HEK293 (cell line): Measurements from ENCODE around the gene VHLL.

Experiments used
- CTCF ChIA-PET: fragments of 350-600 bp; formaldehyde crosslinking; extraction: SDS; loops from one replicate; lab custom pipeline; 2021; ENCODE audit warnings: antibody characterized with exemption; lab: Yijun Ruan, JAX
- POLR2A ChIA-PET: fragments of 300-600 bp; formaldehyde crosslinking; extraction: SDS; loops from one replicate; lab custom pipeline; 2020; ENCODE audit warnings: antibody characterized with exemption, inconsistent platforms; lab: Yijun Ruan, JAX
- H3K27ac ChIP-seq: fragments of 200-500 bp; sonication (Bioruptor generic); 2 replicates; pipeline ENCODE4 v1.5.1; 2014; ENCODE audit warnings: low read depth, low read length, control low read depth, inconsistent platforms; ENCODE audit errors: extremely low read depth
- H3K36me3 ChIP-seq, 2 experiments: fragments of 200-500 bp in 1 of 2; sonication (Bioruptor generic) in 1 of 2; 1 replicate in 1 of 2; 2 replicates in 1 of 2; pipeline ENCODE4 v1.5.1; 2014 to 2017; ENCODE audit warnings: inconsistent platforms in 2 of 2, low read length in 2 of 2; ENCODE audit not compliant: control insufficient read depth in 2 of 2, insufficient read depth in 1 of 2
- H3K4me1 ChIP-seq: fragments of 200-500 bp; sonication (Bioruptor generic); 2 replicates; pipeline ENCODE4 v1.5.1; 2014; ENCODE audit warnings: mild to moderate bottlenecking, low read length, inconsistent platforms; ENCODE audit not compliant: control insufficient read depth, insufficient read depth
- H3K4me3 ChIP-seq: 2 replicates; pipeline ENCODE4 v1.5.1; 2011; ENCODE audit warnings: low read depth, mild to moderate bottlenecking, control low read depth, low read length, moderate library complexity
- H3K9me3 ChIP-seq: fragments of 200-500 bp; sonication (Bioruptor generic); 2 replicates; pipeline ENCODE4 v1.5.1; 2014; ENCODE audit warnings: low read depth, low read length, inconsistent platforms; ENCODE audit not compliant: control insufficient read depth, insufficient read depth
- GFI1B ChIP-seq: fragments of 450-650 bp; formaldehyde crosslinking; IDR thresholded peaks from 2 replicates; pipeline ENCODE4 v1.5.1; 2016; ENCODE audit warnings: missing biosample characterization, missing genetic modification characterization
- KLF10 ChIP-seq: fragments of 450-650 bp; IDR thresholded peaks from 2 replicates; pipeline ENCODE4 v1.5.1; 2018; ENCODE audit warnings: missing biosample characterization, mild to moderate bottlenecking, missing genetic modification characterization
- MEIS1 ChIP-seq: sonication (generic); formaldehyde crosslinking; IDR thresholded peaks from 2 replicates; pipeline ENCODE4 v1.8.1; 2022; ENCODE audit warnings: missing genetic modification reagents, mild to moderate bottlenecking, borderline replicate concordance
- SCRT2 ChIP-seq: fragments of 450-650 bp; formaldehyde crosslinking; IDR thresholded peaks from 2 replicates; pipeline ENCODE4 v1.5.1; 2016; ENCODE audit warnings: missing biosample characterization, missing genetic modification characterization
- SP2 ChIP-seq: fragments of 450-650 bp; formaldehyde crosslinking; IDR thresholded peaks from 2 replicates; pipeline ENCODE4 v1.5.1; 2016; ENCODE audit warnings: missing biosample characterization, missing genetic modification characterization
- ZBTB21 ChIP-seq: fragments of 450-650 bp; formaldehyde crosslinking; IDR thresholded peaks from 2 replicates; pipeline ENCODE4 v1.5.1; 2017; ENCODE audit warnings: missing biosample characterization, missing genetic modification characterization
- ZFHX2 ChIP-seq: fragments of 450-650 bp; formaldehyde crosslinking; conservative IDR thresholded peaks from 2 replicates; pipeline ENCODE4 v1.5.1; 2016; ENCODE audit warnings: missing biosample characterization, missing genetic modification characterization
- ZNF157 ChIP-seq: fragments of 450-650 bp; formaldehyde crosslinking; IDR thresholded peaks from 2 replicates; pipeline ENCODE4 v1.5.1; 2016; ENCODE audit warnings: missing biosample characterization, missing genetic modification characterization
- ZNF19 ChIP-seq: fragments of 450-650 bp; formaldehyde crosslinking; IDR thresholded peaks from 2 replicates; pipeline ENCODE4; 2016; ENCODE audit warnings: missing biosample characterization, missing genetic modification characterization, low read depth
- ZNF311 ChIP-seq: fragments of 450-650 bp; formaldehyde crosslinking; IDR thresholded peaks from 2 replicates; pipeline ENCODE4 v1.5.1; 2017; ENCODE audit warnings: missing biosample characterization, missing genetic modification characterization, borderline replicate concordance
- ZNF394 ChIP-seq: fragments of 450-650 bp; formaldehyde crosslinking; IDR thresholded peaks from 2 replicates; pipeline ENCODE4 v1.5.1; 2016; ENCODE audit warnings: missing biosample characterization, missing genetic modification characterization, mild to moderate bottlenecking, moderate library complexity, borderline replicate concordance
- ZNF529 ChIP-seq: fragments of 450-650 bp; formaldehyde crosslinking; IDR thresholded peaks from 2 replicates; pipeline ENCODE4 v1.5.1; 2017; ENCODE audit warnings: missing genetic modification characterization, missing biosample characterization; ENCODE audit not compliant: insufficient replicate concordance
- ZNF654 ChIP-seq: fragments of 450-650 bp; formaldehyde crosslinking; IDR thresholded peaks from 2 replicates; pipeline ENCODE4 v1.5.1; 2016; ENCODE audit warnings: low read depth, missing biosample characterization, missing genetic modification characterization
- ZNF747 ChIP-seq: fragments of 450-650 bp; formaldehyde crosslinking; IDR thresholded peaks from 2 replicates; pipeline ENCODE4 v1.5.1; 2016; ENCODE audit warnings: missing biosample characterization, missing genetic modification characterization
- ZNF791 ChIP-seq: fragments of 450-650 bp; formaldehyde crosslinking; IDR thresholded peaks from 2 replicates; pipeline ENCODE4 v1.5.1; 2016; ENCODE audit warnings: missing biosample characterization, missing genetic modification characterization
- ZNF830 ChIP-seq: fragments of 450-650 bp; IDR thresholded peaks from 2 replicates; pipeline ENCODE4 v1.5.0; 2018; ENCODE audit warnings: missing biosample characterization, missing genetic modification characterization, low read depth, mild to moderate bottlenecking, moderate library complexity
- ZNF843 ChIP-seq: fragments of 450-650 bp; formaldehyde crosslinking; IDR thresholded peaks from 2 replicates; pipeline ENCODE4 v1.5.1; 2016; ENCODE audit warnings: missing biosample characterization, missing genetic modification characterization
- TF ChIP-seq, protein P1 (sequence below): fragments of 450-650 bp; formaldehyde crosslinking; IDR thresholded peaks from 2 replicates; pipeline ENCODE4 v1.5.1; 2017; ENCODE audit warnings: missing biosample characterization, mild to moderate bottlenecking, missing genetic modification characterization, moderate library complexity
- TF ChIP-seq, protein P2 (sequence below): fragments of 450-650 bp; formaldehyde crosslinking; IDR thresholded peaks from 2 replicates; pipeline ENCODE4 v1.5.1; 2017; ENCODE audit warnings: missing biosample characterization, missing genetic modification characterization
- TF ChIP-seq, protein P3 (sequence below): fragments of 450-650 bp; formaldehyde crosslinking; IDR thresholded peaks from 2 replicates; pipeline ENCODE4 v1.5.1; 2016; ENCODE audit warnings: missing biosample characterization, missing genetic modification characterization
- TF ChIP-seq, protein P4 (sequence below): fragments of 450-650 bp; formaldehyde crosslinking; IDR thresholded peaks from 2 replicates; pipeline ENCODE4 v1.5.1; 2017; ENCODE audit warnings: missing biosample characterization, missing genetic modification characterization
- TF ChIP-seq, protein P5 (sequence below): fragments of 450-650 bp; formaldehyde crosslinking; IDR thresholded peaks from 2 replicates; pipeline ENCODE4 v1.5.1; 2016; ENCODE audit warnings: missing biosample characterization, missing genetic modification characterization
- TF ChIP-seq, protein P6 (sequence below): fragments of 450-650 bp; formaldehyde crosslinking; IDR thresholded peaks from 2 replicates; pipeline ENCODE4 v1.5.1; 2016; ENCODE audit warnings: missing biosample characterization, missing genetic modification characterization

Gene VHLL

DNA sequence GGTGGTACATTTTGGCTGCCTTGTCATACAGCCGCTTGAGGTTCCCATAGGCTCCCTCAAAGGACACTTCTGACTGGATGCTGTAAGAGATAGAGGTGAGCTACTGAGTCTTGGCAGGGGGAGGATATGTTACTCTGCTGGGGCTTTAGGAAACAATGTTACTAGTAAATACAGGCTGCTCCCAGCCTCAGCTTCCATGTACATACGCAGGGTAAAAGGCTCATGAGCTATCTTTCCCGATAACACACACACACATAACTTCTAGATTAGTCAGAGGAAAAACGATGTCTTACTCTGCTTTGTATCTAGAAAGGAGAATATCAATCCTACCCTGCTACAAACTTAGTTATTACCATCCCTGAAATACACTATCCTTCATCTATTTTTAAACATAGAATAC, 30.8 kb downstream of the VHLL start:
- peaks cover 75 to 95% of the 10 kb centered on the region in 2 experiments for H3K36me3 ChIP-seq
- H3K9me3 ChIP-seq, result no peaks in the 10 kb centered on the region
- H3K27ac ChIP-seq, result no peak overlapping the region
- H3K4me3 ChIP-seq, result no peak overlapping the region
- TF ChIP-seq ZNF830 (tag by site-specific recombination), result no peak
- TF ChIP-seq, protein P1, sequence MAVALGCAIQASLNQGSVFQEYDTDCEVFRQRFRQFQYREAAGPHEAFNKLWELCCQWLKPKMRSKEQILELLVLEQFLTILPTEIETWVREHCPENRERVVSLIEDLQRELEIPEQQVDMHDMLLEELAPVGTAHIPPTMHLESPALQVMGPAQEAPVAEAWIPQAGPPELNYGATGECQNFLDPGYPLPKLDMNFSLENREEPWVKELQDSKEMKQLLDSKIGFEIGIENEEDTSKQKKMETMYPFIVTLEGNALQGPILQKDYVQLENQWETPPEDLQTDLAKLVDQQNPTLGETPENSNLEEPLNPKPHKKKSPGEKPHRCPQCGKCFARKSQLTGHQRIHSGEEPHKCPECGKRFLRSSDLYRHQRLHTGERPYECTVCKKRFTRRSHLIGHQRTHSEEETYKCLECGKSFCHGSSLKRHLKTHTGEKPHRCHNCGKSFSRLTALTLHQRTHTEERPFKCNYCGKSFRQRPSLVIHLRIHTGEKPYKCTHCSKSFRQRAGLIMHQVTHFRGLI (tag by site-specific recombination), result no peak
- TF ChIP-seq ZFHX2 (tag by site-specific recombination), result no peak
- no peak for TF ChIP-seq ZNF747 (tag by site-specific recombination)
- TF ChIP-seq ZNF394, result no peak
- TF ChIP-seq, protein P2, sequence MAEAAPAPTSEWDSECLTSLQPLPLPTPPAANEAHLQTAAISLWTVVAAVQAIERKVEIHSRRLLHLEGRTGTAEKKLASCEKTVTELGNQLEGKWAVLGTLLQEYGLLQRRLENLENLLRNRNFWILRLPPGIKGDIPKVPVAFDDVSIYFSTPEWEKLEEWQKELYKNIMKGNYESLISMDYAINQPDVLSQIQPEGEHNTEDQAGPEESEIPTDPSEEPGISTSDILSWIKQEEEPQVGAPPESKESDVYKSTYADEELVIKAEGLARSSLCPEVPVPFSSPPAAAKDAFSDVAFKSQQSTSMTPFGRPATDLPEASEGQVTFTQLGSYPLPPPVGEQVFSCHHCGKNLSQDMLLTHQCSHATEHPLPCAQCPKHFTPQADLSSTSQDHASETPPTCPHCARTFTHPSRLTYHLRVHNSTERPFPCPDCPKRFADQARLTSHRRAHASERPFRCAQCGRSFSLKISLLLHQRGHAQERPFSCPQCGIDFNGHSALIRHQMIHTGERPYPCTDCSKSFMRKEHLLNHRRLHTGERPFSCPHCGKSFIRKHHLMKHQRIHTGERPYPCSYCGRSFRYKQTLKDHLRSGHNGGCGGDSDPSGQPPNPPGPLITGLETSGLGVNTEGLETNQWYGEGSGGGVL (tag by site-specific recombination), result no peak
- TF ChIP-seq ZNF654, result no peak
- no peak for TF ChIP-seq ZNF791
- TF ChIP-seq SP2, result no peak
- CTCF ChIA-PET, result interaction anchor here (0.7 to 1.0 kb wide), 3 partner anchors 9 to 123 kb away, joined by 3 read pairs; no protein-coding TSS in a partner anchor
- no peaks in the 10 kb centered on the region for H3K4me1 ChIP-seq
- POLR2A ChIA-PET, result interaction anchor here (1.2 kb wide), 1 partner anchor 15 kb away, joined by 4 read pairs; the partner anchor contains the start of gene SMG5

DNA sequence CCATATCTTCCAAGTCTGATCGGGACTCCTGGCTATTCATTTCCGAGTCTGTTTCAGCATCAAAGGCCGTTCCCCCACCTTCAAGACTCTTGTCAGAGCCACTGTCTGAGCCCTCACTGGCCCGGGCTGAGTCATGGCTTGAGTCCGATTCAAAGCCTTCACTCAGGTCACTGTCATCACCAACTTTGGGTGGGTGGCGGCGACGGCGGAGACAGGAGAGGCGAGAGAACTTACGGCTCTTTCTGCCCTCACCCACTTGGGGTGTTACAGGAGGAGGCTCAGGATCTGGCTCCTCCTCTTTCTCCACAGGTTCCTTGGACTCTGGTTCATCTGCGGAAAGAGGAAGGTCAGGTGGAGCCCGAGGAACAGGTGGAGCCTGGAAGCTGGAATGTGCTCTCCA, 33.1 kb downstream of the VHLL start:
- Histone ChIP-seq H3K4me1 (no peaks in the 10 kb centered on the region), H3K27ac (no peak overlapping the region), H3K9me3 (no peaks in the 10 kb centered on the region), H3K36me3 (peaks cover 66 to 94% of the 10 kb centered on the region in 2 experiments), H3K4me3 (no peak overlapping the region)
- POLR2A ChIA-PET, result no interaction called here
- CTCF ChIA-PET, result no interaction called here
- TF ChIP-seq SCRT2 (tag by site-specific recombination) (0 out of 2 replicates have a peak, but pooled peaks have one; percentile 13), KLF10 (tag by site-specific recombination) (no peak)
- TF ChIP-seq, all 188 proteins: peak for 1

DNA sequence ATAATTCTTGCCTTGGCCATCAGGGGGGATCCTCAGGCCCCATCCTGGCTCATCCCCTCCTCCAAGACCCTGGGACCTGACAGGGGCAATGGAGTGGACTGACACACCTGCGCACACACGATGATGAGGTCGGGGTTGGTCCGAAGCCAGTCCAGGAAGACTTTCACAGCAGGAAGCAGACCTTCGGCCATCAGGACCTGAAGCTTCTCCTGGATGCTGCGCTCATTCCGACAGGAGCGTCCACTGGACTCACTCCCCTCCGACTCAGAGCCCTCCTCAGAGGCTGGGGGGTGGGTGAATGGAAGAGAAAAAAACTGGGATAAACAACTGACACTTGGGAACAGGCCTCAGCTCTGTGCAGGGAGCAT, 35.8 kb downstream of the VHLL start:
- Histone ChIP-seq H3K9me3 (no peaks in the 10 kb centered on the region), H3K4me1 (no peaks in the 10 kb centered on the region), H3K36me3 (peaks cover 66 to 97% of the 10 kb centered on the region in 2 experiments), H3K27ac (no peak overlapping the region), H3K4me3 (no peak overlapping the region)
- CTCF ChIA-PET, result interaction anchor here (0.8 kb wide), 1 partner anchor 17 kb away, joined by 3 read pairs; no protein-coding TSS in a partner anchor
- POLR2A ChIA-PET, result interaction anchor here (1.3 kb wide), 1 partner anchor 12 kb away, joined by 3 read pairs; no protein-coding TSS in a partner anchor
- TF ChIP-seq ZNF311 (tag by site-specific recombination), result no peak
- TF ChIP-seq, protein P3, sequence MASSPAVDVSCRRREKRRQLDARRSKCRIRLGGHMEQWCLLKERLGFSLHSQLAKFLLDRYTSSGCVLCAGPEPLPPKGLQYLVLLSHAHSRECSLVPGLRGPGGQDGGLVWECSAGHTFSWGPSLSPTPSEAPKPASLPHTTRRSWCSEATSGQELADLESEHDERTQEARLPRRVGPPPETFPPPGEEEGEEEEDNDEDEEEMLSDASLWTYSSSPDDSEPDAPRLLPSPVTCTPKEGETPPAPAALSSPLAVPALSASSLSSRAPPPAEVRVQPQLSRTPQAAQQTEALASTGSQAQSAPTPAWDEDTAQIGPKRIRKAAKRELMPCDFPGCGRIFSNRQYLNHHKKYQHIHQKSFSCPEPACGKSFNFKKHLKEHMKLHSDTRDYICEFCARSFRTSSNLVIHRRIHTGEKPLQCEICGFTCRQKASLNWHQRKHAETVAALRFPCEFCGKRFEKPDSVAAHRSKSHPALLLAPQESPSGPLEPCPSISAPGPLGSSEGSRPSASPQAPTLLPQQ (tag by site-specific recombination), result no peak
- TF ChIP-seq ZBTB21 (tag by site-specific recombination), result no peak
- TF ChIP-seq, protein P4, sequence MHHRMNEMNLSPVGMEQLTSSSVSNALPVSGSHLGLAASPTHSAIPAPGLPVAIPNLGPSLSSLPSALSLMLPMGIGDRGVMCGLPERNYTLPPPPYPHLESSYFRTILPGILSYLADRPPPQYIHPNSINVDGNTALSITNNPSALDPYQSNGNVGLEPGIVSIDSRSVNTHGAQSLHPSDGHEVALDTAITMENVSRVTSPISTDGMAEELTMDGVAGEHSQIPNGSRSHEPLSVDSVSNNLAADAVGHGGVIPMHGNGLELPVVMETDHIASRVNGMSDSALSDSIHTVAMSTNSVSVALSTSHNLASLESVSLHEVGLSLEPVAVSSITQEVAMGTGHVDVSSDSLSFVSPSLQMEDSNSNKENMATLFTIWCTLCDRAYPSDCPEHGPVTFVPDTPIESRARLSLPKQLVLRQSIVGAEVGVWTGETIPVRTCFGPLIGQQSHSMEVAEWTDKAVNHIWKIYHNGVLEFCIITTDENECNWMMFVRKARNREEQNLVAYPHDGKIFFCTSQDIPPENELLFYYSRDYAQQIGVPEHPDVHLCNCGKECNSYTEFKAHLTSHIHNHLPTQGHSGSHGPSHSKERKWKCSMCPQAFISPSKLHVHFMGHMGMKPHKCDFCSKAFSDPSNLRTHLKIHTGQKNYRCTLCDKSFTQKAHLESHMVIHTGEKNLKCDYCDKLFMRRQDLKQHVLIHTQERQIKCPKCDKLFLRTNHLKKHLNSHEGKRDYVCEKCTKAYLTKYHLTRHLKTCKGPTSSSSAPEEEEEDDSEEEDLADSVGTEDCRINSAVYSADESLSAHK (tag by site-specific recombination), result no peak
- no peak for TF ChIP-seq ZNF843
- TF ChIP-seq, protein P5, sequence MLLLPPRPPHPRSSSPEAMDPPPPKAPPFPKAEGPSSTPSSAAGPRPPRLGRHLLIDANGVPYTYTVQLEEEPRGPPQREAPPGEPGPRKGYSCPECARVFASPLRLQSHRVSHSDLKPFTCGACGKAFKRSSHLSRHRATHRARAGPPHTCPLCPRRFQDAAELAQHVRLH (tag by site-specific recombination), result no peak
- no peak for TF ChIP-seq ZNF157 (tag by site-specific recombination)
- no peak for TF ChIP-seq ZNF529 (tag by site-specific recombination)
- TF ChIP-seq MEIS1, result no peak
- no peak for TF ChIP-seq ZNF19
- TF ChIP-seq, protein P6, sequence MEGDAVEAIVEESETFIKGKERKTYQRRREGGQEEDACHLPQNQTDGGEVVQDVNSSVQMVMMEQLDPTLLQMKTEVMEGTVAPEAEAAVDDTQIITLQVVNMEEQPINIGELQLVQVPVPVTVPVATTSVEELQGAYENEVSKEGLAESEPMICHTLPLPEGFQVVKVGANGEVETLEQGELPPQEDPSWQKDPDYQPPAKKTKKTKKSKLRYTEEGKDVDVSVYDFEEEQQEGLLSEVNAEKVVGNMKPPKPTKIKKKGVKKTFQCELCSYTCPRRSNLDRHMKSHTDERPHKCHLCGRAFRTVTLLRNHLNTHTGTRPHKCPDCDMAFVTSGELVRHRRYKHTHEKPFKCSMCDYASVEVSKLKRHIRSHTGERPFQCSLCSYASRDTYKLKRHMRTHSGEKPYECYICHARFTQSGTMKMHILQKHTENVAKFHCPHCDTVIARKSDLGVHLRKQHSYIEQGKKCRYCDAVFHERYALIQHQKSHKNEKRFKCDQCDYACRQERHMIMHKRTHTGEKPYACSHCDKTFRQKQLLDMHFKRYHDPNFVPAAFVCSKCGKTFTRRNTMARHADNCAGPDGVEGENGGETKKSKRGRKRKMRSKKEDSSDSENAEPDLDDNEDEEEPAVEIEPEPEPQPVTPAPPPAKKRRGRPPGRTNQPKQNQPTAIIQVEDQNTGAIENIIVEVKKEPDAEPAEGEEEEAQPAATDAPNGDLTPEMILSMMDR (tag by site-specific recombination), result no peak
- no peak for TF ChIP-seq GFI1B (tag by site-specific recombination)
